Transverse colon (tissue), 4 donors: ENCODE data around the gene AHNAK2.

Experiments
- EP300 ChIP-seq: sonication (generic); formaldehyde crosslinking; IDR thresholded peaks from one replicate; pipeline ENCODE4 v1.6.1; 2017; ENCODE audit warnings: antibody characterized with exemption, low read depth
- POLR2A ChIP-seq: fragments of 450-650 bp; IDR thresholded peaks from one replicate; pipeline ENCODE4 v1.6.1; 2016; ENCODE audit warnings: antibody characterized with exemption, mild to moderate bottlenecking, moderate library complexity
- POLR2AphosphoS5 ChIP-seq, 3 donors: sonication (generic); formaldehyde crosslinking; IDR thresholded peaks; one replicate each; pipeline ENCODE4 v1.6.1; 2016; ENCODE audit warnings: antibody characterized with exemption in 3 of 3
- TF ChIP-seq, protein P1 (sequence below), 5 experiments: fragments of 200-600 bp in 3 of 5; fragments of 450-650 bp in 2 of 5; sonication (generic) in 3 of 5; IDR thresholded peaks; 1 replicate in 2 of 5; 2 replicates in 3 of 5; pipeline ENCODE4 v1.5.1; 2016 to 2017; ENCODE audit warnings: antibody characterized with exemption in 5 of 5, inconsistent platforms in 3 of 5, mild to moderate bottlenecking in 2 of 5, moderate library complexity in 1 of 5

DNA sequence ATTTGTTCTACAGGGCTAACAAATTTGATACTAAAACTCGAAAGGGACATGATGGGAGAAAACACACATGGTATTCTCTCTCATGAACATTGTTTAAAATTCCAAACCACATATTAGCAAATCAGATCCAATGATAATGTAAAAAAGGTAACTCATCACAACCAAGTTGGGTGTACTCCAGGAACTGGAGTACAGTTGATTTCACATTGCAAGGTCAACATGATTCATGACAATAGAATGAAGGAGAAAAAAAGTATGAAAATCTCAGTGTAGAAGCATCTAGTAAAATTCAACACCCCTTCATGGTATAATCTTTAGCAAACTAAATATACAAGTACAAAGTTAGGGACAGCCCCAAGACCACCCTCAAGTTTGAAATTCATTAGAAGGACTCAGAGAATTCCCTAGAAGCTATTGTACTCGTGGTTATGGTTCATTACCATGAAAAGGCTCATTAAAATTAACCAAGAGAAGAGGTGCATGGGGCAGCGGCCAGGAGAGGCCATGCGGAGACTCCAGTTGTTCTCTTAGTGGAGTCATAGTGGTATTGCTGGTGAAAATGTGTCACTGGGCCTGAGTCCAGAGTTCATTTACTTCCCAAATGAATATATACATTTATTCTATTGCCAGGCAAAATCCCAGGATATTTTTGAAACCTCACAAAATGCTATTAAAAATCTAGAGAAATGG, 45.8 kb upstream of the AHNAK2 start:
- TF ChIP-seq POLR2A = no peak
- TF ChIP-seq, protein P1, sequence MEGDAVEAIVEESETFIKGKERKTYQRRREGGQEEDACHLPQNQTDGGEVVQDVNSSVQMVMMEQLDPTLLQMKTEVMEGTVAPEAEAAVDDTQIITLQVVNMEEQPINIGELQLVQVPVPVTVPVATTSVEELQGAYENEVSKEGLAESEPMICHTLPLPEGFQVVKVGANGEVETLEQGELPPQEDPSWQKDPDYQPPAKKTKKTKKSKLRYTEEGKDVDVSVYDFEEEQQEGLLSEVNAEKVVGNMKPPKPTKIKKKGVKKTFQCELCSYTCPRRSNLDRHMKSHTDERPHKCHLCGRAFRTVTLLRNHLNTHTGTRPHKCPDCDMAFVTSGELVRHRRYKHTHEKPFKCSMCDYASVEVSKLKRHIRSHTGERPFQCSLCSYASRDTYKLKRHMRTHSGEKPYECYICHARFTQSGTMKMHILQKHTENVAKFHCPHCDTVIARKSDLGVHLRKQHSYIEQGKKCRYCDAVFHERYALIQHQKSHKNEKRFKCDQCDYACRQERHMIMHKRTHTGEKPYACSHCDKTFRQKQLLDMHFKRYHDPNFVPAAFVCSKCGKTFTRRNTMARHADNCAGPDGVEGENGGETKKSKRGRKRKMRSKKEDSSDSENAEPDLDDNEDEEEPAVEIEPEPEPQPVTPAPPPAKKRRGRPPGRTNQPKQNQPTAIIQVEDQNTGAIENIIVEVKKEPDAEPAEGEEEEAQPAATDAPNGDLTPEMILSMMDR (IDR thresholded peaks at IDR 0.05) = no peak
- TF ChIP-seq POLR2AphosphoS5 (IDR thresholded peaks at IDR 0.05) = no peak
- TF ChIP-seq EP300 = no peak
